GM19452 (cell line): Measurements from ENCODE around the gene IFNGR2.
"Not testable (repeated sequence)": the region's sequence is repeated elsewhere in the genome, so short reads cannot be mapped to it uniquely, and the experiment has no call there.

Experiments
- ATAC-seq: cut with Tn5 transposase; IDR thresholded peaks from one replicate; pipeline ENCODE4 v1.9.1; 2021; ENCODE audit not compliant: unreplicated experiment

The IFNGR2 gene

GRCh38 chr21:33377221-33377920 is 25.8 kb upstream of the IFNGR2 start:
- no peak for ATAC-seq

DNA sequence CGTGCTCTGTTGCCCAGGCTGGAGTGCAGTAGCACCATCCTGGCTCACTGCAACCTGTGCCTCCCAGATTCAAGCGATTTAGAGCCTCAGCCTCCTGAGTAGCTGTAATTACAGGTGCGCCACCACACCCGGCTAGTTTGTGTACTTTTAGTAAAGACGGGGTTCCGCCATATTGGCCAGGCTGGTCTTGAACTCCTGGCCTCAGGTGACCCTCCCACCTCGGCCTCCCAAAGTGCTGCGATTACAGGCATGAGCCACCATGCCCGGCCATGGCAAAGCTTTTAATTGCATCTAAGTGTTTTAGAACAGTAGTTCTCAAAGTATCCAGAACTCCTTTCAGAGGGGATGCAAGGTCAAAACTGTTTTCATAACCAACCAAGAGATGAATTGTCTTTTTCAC is 25.1 kb upstream of the IFNGR2 start:
- no peak for ATAC-seq

DNA sequence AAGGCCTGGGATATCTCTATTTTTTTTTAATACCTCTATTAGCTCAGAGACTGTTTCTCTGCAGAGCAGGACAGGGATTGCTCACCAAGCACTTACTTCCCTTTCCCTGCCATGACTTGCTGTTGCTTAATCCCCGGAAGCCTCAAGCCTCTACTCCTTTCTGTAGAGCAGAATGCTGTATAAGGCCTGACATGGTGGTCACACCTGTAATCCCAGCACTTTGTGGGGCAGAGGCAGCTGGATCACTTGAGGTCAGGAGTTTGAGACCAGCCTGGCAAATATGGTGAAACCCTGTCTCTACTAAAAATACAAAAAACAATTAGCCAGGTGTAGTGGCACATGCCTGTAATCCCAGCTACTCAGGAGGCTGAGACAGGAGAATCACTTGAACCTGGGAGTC is 23.3 kb upstream of the IFNGR2 start:
- not testable (repeated sequence) for ATAC-seq

- peak; percentile 54 for ATAC-seq
These were observed 22.7 kb upstream of the IFNGR2 start for GRCh38 chr21:33380483-33380998.

GRCh38 chr21:33381381-33381780 is 21.8 kb upstream of the IFNGR2 start:
- not testable (repeated sequence) for ATAC-seq

DNA sequence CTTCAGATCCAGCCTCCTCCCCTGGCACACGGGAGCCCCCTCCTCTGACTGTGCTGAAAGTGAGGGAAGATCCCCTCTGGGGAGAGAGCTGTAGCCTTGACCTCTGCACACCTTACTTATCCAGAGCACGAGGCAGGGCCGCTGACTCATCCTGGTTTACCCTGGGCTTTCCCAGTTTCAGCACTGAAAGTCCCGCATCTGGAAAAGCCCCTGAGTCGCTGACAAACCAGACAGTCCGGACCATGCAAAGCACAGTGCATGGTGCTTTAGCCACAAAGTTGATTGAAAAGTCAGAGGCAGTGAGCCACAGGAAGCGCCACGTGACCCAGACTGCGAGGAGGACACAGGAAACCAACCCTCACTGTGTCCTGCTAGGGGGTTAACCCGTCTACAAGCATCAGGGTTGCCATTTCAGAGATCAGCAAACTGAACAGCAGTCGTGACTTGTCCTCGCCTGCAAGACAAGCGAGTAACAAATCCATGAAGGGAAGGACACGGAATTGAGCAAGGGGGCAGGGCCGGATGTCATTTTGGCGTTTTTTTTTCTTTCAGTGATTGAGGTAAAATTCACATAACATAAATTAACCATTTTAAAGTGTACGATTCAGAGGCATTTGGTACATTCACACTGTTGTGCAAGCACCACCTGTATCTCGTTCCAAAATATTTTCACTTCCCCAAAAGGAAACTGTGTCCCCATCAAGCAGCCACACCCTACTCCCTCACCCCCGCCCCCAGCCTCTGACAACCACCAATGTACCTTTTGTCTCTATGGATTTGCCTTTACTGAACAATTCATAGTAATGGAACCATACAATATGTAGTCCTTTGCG is 19.9 kb upstream of the IFNGR2 start:
- ATAC-seq: peak; percentile 72

GRCh38 chr21:33384841-33385331 is 18.3 kb upstream of the IFNGR2 start:
- no peak for ATAC-seq

DNA sequence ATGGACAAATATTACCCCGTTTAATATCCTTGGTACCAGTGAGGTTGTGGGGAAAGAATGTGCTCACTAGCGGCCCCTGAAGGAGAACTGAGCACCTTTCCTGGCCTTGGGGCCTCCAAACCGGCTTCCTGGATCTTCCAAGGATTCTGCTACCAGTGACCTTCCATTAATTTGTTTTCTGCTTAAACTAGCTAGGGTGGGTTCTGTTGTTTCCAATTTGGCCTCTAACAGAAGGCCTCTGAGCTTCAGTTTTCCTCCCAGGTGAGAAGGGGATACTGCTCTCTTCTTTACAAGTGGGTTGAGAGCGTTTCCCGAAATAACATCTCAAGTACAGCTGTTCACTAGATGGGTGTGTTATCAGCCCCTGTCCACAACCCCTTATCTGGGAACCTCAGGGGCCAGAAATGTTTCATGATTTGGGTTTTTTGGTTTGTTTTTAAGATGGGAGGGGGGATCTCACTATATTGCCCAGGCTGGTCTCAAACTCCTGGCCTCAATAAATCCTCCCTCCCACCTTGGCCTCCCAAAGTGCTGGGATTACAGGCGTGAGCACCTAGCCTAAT is 16.9 kb upstream of the IFNGR2 start:
- ATAC-seq: no peak

- no peak for ATAC-seq
These were observed 15.9 kb upstream of the IFNGR2 start for GRCh38 chr21:33387294-33387693.

- no peak for ATAC-seq
These were observed 15.0 kb upstream of the IFNGR2 start for GRCh38 chr21:33388188-33388587.

GRCh38 chr21:33390479-33390878 is 12.7 kb upstream of the IFNGR2 start:
- no peak for ATAC-seq

GRCh38 chr21:33391656-33392055 is 11.6 kb upstream of the IFNGR2 start:
- ATAC-seq: no peak

DNA sequence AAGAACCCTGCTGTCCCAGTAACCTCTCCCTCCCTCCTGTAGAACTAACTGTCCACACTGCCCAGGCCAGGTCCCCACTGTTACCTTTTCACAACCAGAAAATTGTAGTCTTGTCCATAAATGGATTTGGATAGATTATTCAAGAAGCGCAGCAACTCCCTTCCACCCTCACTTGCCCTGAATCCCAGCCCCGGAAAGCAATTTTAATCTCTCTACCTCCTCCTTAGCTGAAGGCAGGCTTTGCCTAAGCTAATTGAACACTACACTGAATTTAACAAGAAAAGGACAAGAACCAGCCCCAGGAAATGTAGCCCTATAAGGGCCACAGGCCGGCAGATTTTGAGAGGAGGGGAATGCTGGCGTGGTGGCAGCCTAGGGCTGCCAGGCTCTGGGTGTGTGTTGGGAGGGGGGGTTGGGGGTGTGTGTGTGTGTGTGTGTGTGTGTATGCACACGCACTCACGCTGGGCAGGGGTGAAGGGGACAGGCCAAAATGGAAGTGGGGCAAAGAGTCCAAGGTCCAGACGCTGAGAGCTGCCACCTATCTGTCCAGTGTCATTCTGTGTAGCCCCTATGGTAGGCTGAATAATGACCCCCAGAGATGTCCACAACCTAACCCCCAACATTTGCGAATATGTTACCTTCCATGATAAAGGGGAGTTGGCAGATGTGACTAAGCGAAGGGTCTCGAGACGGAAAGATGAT is 10.8 kb upstream of the IFNGR2 start:
- no peak for ATAC-seq

GRCh38 chr21:33393348-33393747 is 9.9 kb upstream of the IFNGR2 start:
- no peak for ATAC-seq

GRCh38 chr21:33394260-33394659 is 9.0 kb upstream of the IFNGR2 start:
- no peak for ATAC-seq

- ATAC-seq: no peak
These were observed 7.3 kb upstream of the IFNGR2 start for GRCh38 chr21:33395891-33396331.

- ATAC-seq: no peak
These were observed 6.8 kb upstream of the IFNGR2 start for GRCh38 chr21:33396436-33396835.

- ATAC-seq: no peak
These were observed 6.3 kb upstream of the IFNGR2 start for GRCh38 chr21:33396951-33397350.

- no peak for ATAC-seq
These were observed 5.5 kb upstream of the IFNGR2 start for GRCh38 chr21:33397717-33398116.

DNA sequence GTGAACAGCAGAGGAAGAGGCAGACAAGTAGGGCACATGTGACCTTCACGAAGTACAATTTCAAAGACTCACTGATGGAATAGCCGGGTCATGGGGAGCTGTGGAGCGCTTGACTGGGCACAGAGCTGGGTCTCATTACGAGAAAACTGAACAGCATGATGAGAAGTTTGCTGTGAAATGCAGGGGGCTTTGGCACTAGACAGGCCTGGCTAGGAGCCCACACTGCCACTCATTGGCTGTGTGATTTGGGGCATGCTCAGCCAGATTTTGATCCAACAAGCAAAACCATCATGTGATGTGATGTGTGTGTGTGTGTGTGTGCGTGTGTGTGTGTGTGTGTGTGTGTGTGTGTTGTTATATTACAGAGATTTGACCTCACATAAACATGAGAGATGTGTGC is 4.9 kb upstream of the IFNGR2 start:
- no peak for ATAC-seq

DNA sequence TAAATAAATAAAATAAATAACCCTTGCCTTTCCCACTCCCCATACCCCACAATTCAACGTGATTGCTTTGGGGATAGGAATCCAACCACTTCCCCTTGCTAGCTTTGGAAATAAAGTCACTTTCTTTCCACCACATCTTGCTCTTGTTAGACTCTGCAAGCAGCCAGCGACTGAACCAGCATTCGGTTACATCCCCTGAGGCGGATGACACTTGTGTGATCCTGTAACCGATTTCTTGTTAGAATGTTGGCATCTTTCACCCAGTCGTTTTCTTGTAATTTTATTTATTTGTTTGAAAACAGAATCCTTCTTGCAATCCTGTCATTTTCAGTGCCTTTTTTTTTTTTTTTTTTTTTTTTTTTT is 1.6 kb upstream of the IFNGR2 start:
- no peak for ATAC-seq
